ENCODE results near the gene SNAP29.
"Not testable (repeated sequence)": the region's sequence is repeated elsewhere in the genome, so short reads cannot be mapped to it uniquely, and the experiment has no call there.

The SNAP29 gene

GRCh38 chr22:20887375-20887774, 28.6 kb downstream of the SNAP29 start:
- Histone ChIP-seq H3K27ac (replicated peaks) (no peak overlapping the region), H3K27me3 (ENCODE audit: insufficient read depth, poor library complexity, severe bottlenecking) (no peaks in the 10 kb centered on the region), H3K4me3 (replicated peaks; ENCODE audit: insufficient read depth, low read length) (no peak overlapping the region)
- TF ChIP-seq SPI1 (IDR thresholded peaks at IDR 0.05; ENCODE audit: borderline replicate concordance, low read depth) (no peak), REST (IDR thresholded peaks at IDR 0.05; ENCODE audit: insufficient replicate concordance, low read depth) (no peak), POLR2AphosphoS5 (IDR thresholded peaks at IDR 0.05; ENCODE audit: low read depth) (no peak), CTCF (IDR thresholded peaks at IDR 0.05; ENCODE audit: insufficient read depth, low read length) (no peak), GABPA (IDR thresholded peaks at IDR 0.05; ENCODE audit: low read depth) (no peak)
- DNase-seq (ENCODE audit: low read depth in 1 of 2, low spot score in 1 of 2): no peak

GRCh38 chr22:20889025-20889704, 30.4 kb downstream of the SNAP29 start:
- no peak for DNase-seq (ENCODE audit: low read depth in 1 of 2, low spot score in 1 of 2)
- Histone ChIP-seq H3K4me3 (replicated peaks; ENCODE audit: insufficient read depth, low read length) (no peak overlapping the region), H3K27ac (replicated peaks) (no peak overlapping the region), H3K27me3 (ENCODE audit: insufficient read depth, poor library complexity, severe bottlenecking) (no peaks in the 10 kb centered on the region)
- TF ChIP-seq POLR2AphosphoS5 (IDR thresholded peaks at IDR 0.05; ENCODE audit: low read depth): no peak

- no peaks in the 10 kb centered on the region for H3K27me3 ChIP-seq (ENCODE audit: insufficient read depth, poor library complexity, severe bottlenecking)
- DNase-seq (ENCODE audit: low read depth in 1 of 2, low spot score in 1 of 2): no peak
- TF ChIP-seq GABPA (IDR thresholded peaks at IDR 0.05; ENCODE audit: low read depth) (no peak), POLR2AphosphoS5 (IDR thresholded peaks at IDR 0.05; ENCODE audit: low read depth) (no peak)
- no peak overlapping the region for H3K4me3 ChIP-seq (replicated peaks; ENCODE audit: insufficient read depth, low read length)
- H3K27ac ChIP-seq (replicated peaks): no peak overlapping the region
Measured at GRCh38 chr22:20889904-20890540, 31.2 kb downstream of the SNAP29 start.

GRCh38 chr22:20890975-20891374, 32.2 kb downstream of the SNAP29 start:
- Histone ChIP-seq H3K27ac (replicated peaks) (no peak overlapping the region), H3K27me3 (ENCODE audit: insufficient read depth, poor library complexity, severe bottlenecking) (no peaks in the 10 kb centered on the region), H3K4me3 (replicated peaks; ENCODE audit: insufficient read depth, low read length) (no peak overlapping the region)
- TF ChIP-seq REST (IDR thresholded peaks at IDR 0.05; ENCODE audit: insufficient replicate concordance, low read depth) (no peak), POLR2AphosphoS5 (IDR thresholded peaks at IDR 0.05; ENCODE audit: low read depth) (no peak), SPI1 (IDR thresholded peaks at IDR 0.05; ENCODE audit: borderline replicate concordance, low read depth) (no peak), GABPA (IDR thresholded peaks at IDR 0.05; ENCODE audit: low read depth) (no peak), CTCF (IDR thresholded peaks at IDR 0.05; ENCODE audit: insufficient read depth, low read length) (no peak)
- no peak for DNase-seq (ENCODE audit: low read depth in 1 of 2, low spot score in 1 of 2)

GRCh38 chr22:20897737-20898136, 38.9 kb downstream of the SNAP29 start:
- not testable (repeated sequence) for DNase-seq (ENCODE audit: low read depth in 1 of 2, low spot score in 1 of 2); H3K27me3 ChIP-seq (ENCODE audit: insufficient read depth, poor library complexity, severe bottlenecking); H3K4me3 ChIP-seq (replicated peaks; ENCODE audit: insufficient read depth, low read length); H3K27ac ChIP-seq (replicated peaks)

Measured in HL-60 (cell line).